Fibroblast of pulmonary artery (primary cell): ENCODE data around the gene HOXC4.
"Not testable (repeated sequence)": the region's sequence is repeated elsewhere in the genome, so short reads cannot be mapped to it uniquely, and the experiment has no call there.

Experiments
- DNase-seq: peaks from one replicate; pipeline ENCODE4 v3.0.0-alpha.2; 2010; ENCODE audit warnings: low read depth
- H3K4me3 ChIP-seq: replicated peaks from 2 replicates; pipeline ENCODE4 v1.5.1; 2011; ENCODE audit warnings: low read depth, mild to moderate bottlenecking, control low read depth, low read length, moderate library complexity
- CTCF ChIP-seq: IDR thresholded peaks from 2 replicates; pipeline ENCODE4 v1.5.1; 2011; ENCODE audit warnings: mild to moderate bottlenecking, control low read depth, low read length, inconsistent platforms; ENCODE audit errors: missing control alignments

The HOXC4 gene

GRCh38 chr12:54040148-54040494, 13.5 kb upstream of the HOXC4 start:
- DNase-seq: no peak
- TF ChIP-seq CTCF: no peak
- H3K4me3 ChIP-seq: no peak overlapping the region

GRCh38 chr12:54040648-54041047, 13.0 kb upstream of the HOXC4 start:
- no peak overlapping the region for H3K4me3 ChIP-seq
- DNase-seq: no peak
- TF ChIP-seq CTCF: no peak

DNA sequence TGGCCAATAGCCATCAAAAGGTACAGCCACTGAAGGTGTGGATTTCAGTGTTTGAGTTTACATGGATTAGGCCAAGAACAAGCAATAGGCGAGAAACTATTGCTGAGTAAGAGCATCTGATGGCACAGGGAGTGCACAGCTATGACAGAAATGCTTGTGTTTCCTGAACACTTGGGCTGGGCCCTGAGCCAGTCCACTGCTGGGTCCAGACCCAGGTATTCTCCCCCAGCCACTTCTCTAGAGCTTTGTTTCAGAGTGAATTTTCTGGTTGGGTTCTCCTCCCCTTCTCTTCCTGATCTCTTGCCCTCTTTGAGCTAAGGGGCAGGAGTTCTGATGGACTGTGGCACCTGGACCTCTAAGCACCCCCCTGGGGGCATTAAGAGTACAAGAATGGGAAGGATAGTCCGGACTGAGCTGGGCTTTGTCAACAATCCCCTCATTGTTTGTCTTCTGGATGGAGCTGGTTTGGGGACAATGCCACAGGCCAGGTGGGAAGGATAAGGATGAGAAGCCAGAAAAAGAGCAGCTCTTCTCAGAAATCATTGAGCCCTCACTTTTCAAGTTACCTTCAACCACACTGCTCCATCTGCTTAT, 12.4 kb upstream of the HOXC4 start:
- no peak for DNase-seq
- TF ChIP-seq CTCF: no peak
- H3K4me3 ChIP-seq: no peak overlapping the region

GRCh38 chr12:54042033-54042432, 11.6 kb upstream of the HOXC4 start:
- DNase-seq, H3K4me3 ChIP-seq: not testable (repeated sequence)

GRCh38 chr12:54042970-54043853, 10.4 kb upstream of the HOXC4 start:
- no peak for DNase-seq
- no peak for TF ChIP-seq CTCF
- no peak overlapping the region for H3K4me3 ChIP-seq

DNA sequence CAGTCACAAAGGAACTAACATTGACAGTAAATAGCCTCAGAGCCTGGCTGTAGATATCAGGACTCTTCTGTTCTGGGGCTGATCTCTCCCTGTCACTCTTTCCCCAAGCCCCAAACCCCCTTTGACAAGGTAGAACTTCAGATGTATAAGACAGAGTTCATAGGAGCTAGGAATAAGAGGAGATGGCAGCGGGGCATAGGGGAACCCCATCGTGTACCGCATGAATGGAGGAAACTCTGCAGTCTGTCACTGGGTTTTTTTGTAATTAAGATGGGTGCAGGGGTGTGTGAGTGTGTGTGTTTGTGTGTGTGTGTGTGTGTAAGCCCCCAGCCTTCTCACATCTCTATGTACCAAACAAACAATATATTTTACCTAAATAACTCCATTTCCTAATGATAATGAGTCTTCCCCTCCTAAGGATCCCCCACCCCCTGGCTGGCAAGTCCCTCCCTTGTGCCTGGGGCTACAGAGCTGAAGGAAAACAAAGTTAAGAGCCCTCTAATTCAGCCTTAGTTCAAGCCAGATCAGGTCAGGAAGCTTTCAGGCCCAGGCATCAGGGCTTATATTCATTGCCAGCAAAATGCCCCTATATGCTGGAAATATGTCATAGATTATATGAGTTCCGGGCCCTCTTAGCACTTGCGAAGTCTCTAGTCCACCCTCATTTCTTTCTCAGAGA, 9.1 kb upstream of the HOXC4 start:
- no peak for DNase-seq
- no peak overlapping the region for H3K4me3 ChIP-seq
- TF ChIP-seq CTCF: no peak

DNA sequence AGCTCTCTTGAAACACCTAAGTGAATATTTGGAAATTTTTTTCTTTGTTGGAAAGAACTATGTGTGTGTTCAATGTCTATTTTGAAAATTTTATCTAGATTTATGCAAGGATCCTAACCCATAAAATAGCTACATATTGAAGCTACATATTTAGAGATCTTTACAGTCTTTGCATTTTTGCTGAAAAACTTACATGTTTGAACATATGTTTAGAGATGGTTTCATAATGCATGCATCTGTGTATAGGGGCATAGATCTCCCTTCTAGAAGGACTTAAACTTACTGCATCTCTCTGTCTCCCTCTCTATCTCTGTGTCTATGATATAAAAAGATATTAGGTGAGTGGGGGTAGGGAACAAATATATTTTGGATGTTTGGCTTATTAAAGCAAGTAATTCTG, 8.2 kb upstream of the HOXC4 start:
- no peak for DNase-seq
- no peak for TF ChIP-seq CTCF
- H3K4me3 ChIP-seq: no peak overlapping the region
